GF-D8 (cell line): Measurements from ENCODE around the gene CABP7.
A peak's percentile ranks its signal among the peaks of the same experiment; 100 is the strongest.

Source experiments
- DNase-seq: peaks from one replicate; lab custom pipeline; 2025; lab: John Stamatoyannopoulos, UW

CABP7 gene

GRCh38 chr22:29722587-29722986 is 2.8 kb downstream of the CABP7 start:
- DNase-seq = no peak

- no peak for DNase-seq
Observed at GRCh38 chr22:29723766-29724165, 4.0 kb downstream of the CABP7 start.

- no peak for DNase-seq
Observed at GRCh38 chr22:29724843-29725242, 5.0 kb downstream of the CABP7 start.

GRCh38 chr22:29726106-29726505 is 6.3 kb downstream of the CABP7 start:
- no peak for DNase-seq

GRCh38 chr22:29726512-29727130 is 6.8 kb downstream of the CABP7 start:
- DNase-seq = no peak

- DNase-seq = no peak
Observed at GRCh38 chr22:29727131-29727523, 7.3 kb downstream of the CABP7 start.

- DNase-seq = no peak
Observed at GRCh38 chr22:29729161-29729560, 9.4 kb downstream of the CABP7 start.

GRCh38 chr22:29731058-29731850 is 11.5 kb downstream of the CABP7 start:
- DNase-seq = no peak

GRCh38 chr22:29732883-29733282 is 13.1 kb downstream of the CABP7 start:
- no peak for DNase-seq

- peak; percentile 91 for DNase-seq
Observed at GRCh38 chr22:29733362-29734201, 13.8 kb downstream of the CABP7 start.

GRCh38 chr22:29734406-29734805 is 14.6 kb downstream of the CABP7 start:
- DNase-seq = no peak

- no peak for DNase-seq
Observed at GRCh38 chr22:29734838-29735237, 15.0 kb downstream of the CABP7 start.

- DNase-seq = no peak
Observed at GRCh38 chr22:29735416-29735815, 15.6 kb downstream of the CABP7 start.

- DNase-seq = no peak
Observed at GRCh38 chr22:29737251-29738117, 17.7 kb downstream of the CABP7 start.

GRCh38 chr22:29738118-29738815 is 18.5 kb downstream of the CABP7 start:
- peak; percentile 43 for DNase-seq

- no peak for DNase-seq
Observed at GRCh38 chr22:29739346-29739875, 19.6 kb downstream of the CABP7 start.

- no peak for DNase-seq
Observed at GRCh38 chr22:29740216-29740615, 20.4 kb downstream of the CABP7 start.

GRCh38 chr22:29741926-29742325 is 22.1 kb downstream of the CABP7 start:
- DNase-seq = no peak

GRCh38 chr22:29742326-29742725 is 22.5 kb downstream of the CABP7 start:
- DNase-seq = peak; percentile 15

- no peak for DNase-seq
Observed at GRCh38 chr22:29744902-29745301, 25.1 kb downstream of the CABP7 start.

- DNase-seq = no peak
Observed at GRCh38 chr22:29747832-29748231, 28.0 kb downstream of the CABP7 start.
